ENCODE data around the gene POMT2. TPM values are rescaled to one million over a fixed set of nuclear protein-coding genes. Genes with fewer than 3 reads are reported as not detected.
"Not testable (repeated sequence)": the region's sequence is repeated elsewhere in the genome, so short reads cannot be mapped to it uniquely, and the experiment has no call there.

Gene POMT2
- total RNA-seq, 1 donor from 2014 or later: 36.5 TPM

DNA sequence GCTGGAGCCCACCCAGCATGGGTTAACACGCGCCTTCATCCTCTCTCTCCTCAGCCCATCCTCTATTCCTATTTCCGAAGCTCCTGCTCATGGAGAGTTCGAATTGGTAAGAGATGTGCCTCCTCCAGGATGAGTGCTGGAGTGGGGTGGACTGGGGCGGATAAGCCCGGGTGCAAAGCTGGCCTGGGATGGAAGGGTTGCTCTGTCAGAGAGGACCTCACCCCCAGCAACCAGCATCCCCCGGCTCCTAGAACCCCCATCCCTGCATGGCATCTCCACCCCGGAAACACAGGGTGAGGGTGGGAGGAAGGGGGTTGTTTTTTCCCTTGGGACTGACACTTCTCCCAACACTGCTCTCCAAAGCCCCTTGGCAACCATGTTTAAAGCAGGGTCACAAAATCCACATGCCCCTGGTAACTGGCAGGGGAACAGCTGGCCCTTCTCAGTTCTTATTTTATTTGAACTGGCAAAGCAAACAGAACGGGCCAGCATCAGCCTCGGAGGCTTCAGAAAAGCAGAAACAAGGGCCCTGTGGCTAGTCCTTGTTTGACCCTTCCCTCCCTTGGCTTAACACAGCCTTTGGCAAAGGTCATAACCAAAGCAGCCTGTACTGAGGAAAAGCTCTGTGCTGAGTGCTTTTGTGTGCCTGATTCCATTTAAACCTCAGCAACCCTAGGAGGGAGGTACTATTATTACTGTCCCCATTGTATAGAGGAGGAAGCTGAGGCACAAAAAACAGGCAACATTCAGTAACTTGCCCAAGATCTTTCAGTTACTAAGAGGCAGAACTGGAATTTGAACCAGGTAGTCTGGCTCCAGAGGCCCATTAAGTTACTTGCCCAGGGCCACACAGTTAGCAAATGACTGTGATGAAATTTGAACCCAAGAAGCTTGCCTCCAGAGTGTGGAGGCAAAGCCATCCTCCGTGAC is 4.4 kb upstream of the POMT2 start:
- DNase-seq (ENCODE audit: low spot score): no peak

DNA sequence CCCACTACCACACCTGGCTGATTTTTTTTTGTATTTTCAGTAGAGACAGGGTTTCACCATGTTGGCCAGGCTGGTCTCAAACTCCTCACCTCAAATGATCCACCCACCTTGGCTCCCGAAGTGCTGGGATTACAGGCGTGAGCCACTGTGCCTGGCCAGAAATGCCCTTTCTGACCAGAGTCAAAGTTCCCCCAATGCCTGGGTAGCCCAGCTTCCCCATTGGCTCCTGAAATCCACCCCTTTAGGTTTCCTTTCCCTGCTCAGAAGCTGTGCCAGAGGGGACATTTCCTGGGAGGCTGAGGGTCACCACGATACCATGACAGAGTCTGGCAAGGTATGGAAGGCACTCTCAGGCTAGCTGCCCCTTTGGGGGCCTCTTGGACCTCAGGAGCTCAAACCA is 3.6 kb upstream of the POMT2 start:
- DNase-seq (ENCODE audit: low spot score): no peak

DNA sequence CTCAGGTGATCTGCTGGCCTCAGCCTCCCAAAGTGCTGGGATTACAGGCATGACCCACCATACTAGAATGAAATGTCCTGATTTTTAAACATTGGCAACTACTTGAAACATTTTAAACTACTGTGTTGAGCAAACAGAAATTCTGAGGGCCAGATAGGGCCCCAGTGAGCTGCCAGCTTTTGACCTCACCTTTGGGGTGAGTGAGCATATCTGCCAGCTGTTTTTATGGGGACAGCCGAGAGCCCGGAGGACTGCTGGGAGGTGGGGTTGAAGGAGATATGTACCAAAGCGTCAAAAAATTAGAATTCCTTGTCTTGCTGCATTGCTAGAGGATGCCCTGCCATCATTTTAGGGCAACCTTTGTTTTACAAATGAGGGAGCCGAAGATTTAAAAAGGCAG is 2.9 kb upstream of the POMT2 start:
- no peak for DNase-seq (ENCODE audit: low spot score)

DNA sequence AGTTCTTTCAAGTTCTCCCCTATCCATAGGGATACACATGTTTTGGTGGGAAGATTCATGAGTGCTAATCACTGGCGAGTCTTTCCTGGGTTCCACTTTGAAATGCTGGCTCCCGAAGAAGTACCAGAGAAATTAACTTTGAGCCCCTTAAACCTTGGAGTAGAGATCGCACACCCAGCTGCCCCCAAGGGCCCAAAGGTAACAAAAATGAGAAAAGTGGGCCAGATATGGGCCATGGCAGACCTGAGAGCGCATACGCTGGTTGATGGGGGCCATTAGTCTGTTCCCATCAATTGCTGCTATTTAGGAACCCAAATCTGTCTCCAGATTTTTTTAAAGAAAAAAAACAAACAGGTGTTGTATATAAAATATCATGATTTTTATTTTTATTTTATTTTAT is 2.3 kb upstream of the POMT2 start:
- DNase-seq (ENCODE audit: low spot score): no peak

DNA sequence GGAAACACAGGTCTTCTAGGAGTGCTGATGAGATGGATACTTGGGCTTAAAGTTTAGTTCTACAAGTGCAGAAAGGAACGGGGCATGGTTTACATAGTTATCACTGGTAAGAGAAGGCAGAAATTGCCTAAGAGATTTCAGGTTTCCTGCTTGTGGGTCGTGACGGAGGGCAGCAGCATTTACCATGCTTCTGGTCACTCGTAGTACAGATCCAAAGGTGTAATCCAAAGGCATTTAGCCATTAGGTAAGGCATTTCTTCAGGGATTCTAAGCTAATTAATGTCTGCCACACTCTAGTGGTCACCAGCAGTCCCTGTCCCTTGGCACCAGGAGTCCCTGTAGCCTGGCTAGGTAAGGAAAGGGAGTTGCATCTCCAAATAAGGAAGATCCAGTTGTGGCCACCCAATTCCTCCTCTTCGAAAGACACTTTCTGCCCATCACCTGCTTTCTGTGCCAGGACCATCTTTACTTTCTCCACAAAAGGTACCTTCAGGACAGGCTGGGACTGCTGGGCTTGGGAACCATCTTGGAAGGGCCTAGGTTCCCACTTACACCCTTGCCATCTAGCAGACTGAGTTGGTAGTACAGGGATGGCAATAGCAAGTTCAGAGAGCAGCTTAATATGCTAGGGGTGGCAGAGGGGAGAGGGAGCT is 1.7 kb upstream of the POMT2 start:
- no peak for DNase-seq (ENCODE audit: low spot score)

DNA sequence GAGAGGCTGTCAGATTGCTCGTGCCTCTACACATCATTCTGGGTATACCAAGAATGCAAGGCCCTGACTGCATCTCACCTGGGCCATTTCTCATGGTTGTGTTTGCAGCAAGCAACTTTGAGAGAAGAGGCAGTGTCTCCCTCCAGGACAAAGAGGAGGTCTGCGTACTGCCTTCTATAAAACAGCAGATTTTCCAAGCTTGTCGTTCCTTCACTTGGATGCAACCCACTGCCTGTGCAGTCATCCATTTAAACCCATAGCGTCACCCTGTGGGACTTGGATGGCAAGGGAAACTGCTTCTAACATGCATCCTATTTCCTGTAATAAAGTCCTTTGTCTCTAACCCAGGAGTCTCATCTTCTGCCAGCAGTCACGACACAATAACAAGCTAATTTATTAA is 1.3 kb downstream of the POMT2 start:
- no peak for DNase-seq (ENCODE audit: low spot score)

DNA sequence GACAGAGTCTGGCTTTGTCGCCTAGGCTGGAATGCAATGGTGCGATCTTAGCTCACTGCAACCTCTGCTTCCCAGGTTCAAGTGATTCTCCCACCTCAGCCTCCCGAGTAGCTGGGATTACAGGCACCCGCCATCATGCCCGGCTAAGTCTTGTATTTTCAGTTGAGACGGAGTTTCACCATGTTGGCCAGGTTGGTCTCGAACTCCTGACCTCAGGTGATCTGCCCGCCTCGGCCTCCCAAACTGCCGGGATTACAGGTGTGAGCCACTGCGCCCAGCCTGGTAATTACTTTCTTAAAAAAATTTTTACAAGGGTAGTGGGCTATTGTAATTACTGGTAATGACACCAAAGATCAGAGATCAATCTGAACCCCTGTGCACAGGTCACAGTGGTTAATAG is 1.9 kb downstream of the POMT2 start:
- DNase-seq (ENCODE audit: low spot score): not testable (repeated sequence)

DNA sequence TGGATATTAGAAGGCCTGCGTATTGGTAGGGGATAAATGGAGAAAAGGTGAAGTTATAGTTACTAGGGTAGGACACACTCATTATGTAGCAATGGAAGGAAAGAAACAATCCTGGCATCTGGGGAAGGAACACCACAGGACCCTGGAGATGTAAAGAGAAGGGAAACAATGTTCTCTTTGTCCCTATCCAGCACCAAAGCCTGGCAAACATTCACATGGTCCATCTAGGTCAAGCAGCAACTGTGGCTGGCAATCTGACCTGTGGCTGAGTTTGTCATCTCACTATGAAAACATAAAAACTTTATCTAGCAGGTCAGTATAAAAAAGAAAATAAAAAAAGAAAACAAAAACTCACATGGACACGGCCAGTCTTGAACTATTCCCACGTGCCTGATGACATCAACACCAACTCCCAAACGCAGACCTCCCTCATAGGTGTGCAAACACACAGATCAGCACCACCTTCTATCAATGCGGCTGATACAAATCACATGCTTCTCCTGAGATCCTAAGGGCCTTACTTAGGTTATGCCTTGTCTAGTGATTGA is 2.6 kb downstream of the POMT2 start:
- no peak for DNase-seq (ENCODE audit: low spot score)

DNA sequence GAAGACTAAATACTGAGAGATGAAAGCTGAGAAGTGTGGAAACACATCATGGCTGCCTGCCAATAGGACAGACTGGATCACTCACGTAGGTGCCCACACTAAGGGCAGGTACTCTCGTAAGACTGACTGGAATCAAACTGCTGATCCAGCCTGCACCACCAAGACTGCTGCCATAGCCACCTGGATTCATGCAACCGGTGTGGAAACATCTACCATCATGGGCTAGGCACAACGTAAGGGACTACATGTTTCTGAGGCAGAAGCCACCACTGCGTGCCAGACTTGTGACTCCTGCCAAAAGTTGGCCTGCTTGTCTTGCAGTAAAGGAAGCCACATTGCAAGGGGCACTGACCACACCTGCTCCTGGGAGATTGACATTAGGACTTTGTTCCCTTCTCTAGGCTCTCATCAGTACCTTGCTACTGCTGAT is 3.8 kb downstream of the POMT2 start:
- peak; percentile 44 for DNase-seq (ENCODE audit: low spot score)

DNA sequence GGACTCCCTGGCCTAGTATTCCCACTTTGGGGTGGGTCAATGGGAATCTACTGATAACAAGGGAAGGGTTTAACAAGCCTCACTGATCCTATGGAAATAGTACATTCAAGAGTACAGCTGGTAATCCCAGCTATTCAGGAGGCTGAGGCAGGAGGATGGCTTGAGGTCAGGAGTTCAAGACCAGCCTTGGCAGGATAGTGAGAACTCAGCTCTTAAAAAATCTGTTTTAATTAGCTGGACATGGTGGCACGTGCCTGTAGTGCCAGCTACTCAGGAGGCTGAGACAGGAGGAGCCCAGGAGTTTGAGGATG is 4.5 kb downstream of the POMT2 start:
- no peak for DNase-seq (ENCODE audit: low spot score)

DNA sequence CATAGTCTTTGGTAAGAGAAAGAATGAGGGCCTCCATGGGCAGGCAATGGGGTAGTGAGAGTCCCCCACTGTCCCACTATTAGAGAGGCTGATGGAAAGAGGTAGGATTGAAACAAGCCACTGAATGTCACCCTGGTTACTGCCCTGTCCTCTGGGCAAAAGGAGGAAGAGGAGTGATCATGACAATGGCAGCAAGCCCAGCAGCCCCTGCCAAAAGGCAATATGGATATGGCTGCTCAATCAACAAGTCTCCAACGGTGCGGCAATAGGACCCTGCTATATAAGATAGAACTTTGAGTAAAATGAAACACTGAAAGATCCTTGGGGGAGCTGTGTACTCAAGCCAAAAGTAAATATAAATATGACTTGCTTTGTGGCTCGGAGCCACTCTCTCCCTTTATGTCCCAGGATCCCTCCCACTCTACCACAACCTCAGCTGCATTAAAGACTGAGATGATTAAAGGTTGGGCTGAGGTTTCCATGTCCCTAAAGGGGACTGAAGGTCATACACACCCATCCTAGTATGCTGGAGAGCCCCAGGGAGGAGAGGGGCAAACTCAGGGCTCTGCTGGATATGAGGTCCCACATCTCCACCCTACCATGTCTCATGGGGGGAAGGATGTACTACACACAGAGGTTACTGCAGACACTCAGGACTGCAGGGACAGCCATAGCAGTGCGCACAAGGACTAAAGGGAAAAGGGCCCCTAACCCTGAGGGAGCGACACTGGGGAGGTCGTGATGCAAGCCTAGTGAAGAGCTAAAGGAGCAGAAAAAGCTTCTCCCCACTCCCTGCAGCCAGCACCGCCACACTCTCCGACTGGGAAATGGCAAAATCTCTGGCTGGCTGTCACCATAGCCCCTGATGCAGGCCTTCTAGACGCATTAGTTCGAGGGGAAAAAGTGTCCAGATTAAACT is 5.9 kb downstream of the POMT2 start:
- no peak for DNase-seq (ENCODE audit: low spot score)

DNA sequence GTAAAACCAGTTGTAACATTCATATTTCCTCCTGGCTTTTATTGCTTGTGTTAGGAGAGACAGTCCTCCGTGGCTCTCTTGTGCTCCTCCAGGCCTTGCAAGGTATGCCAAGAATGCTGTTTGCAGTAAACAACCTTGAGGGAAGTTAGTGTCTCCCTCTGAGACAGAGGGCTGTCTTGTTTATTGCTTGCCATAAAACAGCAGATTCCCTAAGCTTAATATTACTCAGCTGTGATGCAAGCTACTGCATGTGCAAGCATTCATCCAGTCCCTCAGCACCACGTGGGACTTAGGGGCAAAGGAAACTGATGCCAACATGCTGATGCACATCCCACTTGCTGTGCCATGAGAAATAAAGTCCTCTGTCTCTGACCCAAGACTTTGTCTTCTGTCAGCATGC is 6.6 kb downstream of the POMT2 start:
- DNase-seq (ENCODE audit: low spot score): peak; percentile 24

DNA sequence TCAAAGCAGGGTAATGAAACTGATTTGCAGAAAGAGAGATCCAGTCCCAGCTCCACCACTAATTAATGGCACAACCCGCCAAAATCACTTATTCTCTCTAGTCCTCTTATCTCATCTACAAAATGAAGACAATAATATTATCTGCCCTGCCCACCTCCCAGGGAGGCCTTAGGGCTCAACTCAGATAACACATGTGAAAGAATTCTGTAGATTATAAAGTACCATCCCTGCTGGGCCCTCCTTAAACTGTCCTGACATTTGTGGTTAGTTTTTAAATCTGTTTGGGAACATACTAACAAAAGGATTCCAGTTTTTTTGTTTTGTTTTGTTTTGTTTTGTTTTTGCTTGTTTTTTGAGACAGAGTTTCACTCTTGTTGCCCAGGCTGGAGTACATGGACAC is 7.3 kb downstream of the POMT2 start:
- no peak for DNase-seq (ENCODE audit: low spot score)

DNA sequence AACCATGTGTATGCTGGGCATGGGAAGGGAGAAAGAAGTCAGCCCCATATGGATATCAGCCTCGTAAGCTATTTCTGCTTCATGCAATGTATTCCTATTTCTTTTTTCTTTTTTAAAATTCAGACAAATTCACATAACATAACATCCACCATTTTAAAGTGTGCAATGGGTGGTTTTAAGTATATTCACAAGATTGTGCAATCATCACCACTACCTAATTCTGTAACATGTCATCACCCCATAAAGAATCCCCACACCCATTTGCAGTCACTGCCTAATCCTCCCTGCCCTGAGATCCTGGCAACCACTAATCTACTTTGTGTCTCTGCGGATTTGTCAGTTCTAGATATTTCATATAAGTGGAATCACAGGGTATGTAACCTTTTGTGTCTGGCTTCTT is 9.5 kb downstream of the POMT2 start:
- no peak for DNase-seq (ENCODE audit: low spot score)

DNA sequence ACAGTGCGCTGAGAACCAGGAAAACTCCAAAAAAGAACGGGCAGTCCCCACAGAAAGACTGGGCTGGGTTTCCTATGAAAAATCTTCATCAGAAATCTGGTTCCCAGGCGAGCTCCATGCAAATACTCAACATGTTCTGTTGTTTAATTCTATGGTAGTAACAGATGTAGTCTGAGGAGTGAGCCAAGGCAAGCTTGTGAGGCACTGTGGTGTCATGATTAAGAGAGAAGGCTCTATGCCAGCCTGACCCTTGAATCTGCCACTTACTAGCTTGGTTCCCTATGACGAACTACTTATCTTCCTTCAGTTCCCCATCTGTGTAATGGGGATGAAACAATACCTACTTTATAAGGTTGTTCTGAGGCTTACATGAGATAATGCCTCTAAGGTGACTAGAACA is 10.7 kb downstream of the POMT2 start:
- no peak for DNase-seq (ENCODE audit: low spot score)

DNA sequence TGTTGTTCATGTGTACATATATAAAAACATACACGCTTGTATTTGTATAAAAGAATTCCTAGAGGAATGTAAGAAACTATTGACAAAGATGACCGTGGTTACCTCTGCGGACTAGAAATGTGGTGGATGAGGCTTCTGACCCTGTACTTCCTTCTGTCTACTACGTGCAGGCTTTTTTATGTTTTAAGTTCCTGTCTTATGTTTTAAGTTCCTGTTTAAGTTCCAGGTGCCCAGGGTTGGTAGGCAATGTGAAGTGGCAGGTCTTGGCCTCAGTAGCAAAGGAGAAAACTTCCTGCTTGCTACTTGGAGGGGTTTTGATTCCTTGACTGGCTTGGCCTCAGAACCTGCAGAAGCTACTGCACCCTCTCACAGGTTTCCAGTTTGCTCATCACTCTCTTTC is 11.6 kb downstream of the POMT2 start:
- no peak for DNase-seq (ENCODE audit: low spot score)

DNA sequence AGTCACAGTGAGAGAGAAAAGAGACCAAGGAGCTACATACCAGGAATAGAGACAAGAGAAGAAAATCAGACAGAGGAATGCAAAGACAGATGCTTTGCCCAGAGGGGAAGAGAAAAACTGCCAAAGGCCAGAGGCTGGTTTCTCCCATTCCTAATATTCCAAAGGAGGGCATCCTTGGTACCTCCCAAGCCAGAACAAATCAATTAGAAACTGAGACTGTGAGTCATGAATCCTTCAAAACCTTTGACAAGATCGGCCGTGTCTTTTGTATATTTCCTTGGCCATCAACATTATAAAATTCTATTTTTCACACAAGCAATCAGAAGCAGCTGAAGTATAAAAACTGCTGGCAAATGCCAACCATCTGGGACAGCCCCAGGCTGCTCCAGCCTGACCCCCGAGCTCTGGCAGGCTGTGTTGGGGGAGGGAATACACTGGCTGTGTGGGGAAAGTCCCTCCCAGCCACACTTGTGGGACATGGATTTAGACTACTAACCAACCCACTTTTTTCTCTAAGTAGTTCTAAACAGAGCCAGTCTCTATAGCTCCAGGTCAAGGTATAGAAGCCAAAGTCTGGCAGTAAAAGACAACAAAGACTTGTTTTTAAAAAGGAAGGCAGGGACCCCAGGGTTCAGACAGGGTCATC is 13.7 kb downstream of the POMT2 start:
- DNase-seq (ENCODE audit: low spot score): no peak

DNA sequence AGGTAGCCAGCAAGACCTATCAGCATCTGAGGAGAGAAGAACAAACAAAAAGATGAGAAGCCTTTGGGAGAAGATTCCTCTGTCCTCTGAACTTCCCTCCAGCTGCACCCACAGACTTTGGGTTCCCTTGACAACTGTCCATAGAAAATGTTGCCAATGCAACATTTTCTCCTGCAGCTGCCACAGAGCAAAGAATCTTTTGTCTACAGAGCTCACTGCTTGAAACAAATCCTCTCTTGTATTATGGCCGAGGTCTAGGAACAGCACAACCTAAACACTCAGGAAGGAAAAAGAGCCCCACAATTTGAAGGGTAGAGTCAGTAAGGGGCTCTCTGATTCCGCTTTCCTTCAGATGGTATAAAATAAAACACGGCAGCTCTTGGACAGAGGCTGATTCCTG is 14.3 kb downstream of the POMT2 start:
- DNase-seq (ENCODE audit: low spot score): no peak

DNA sequence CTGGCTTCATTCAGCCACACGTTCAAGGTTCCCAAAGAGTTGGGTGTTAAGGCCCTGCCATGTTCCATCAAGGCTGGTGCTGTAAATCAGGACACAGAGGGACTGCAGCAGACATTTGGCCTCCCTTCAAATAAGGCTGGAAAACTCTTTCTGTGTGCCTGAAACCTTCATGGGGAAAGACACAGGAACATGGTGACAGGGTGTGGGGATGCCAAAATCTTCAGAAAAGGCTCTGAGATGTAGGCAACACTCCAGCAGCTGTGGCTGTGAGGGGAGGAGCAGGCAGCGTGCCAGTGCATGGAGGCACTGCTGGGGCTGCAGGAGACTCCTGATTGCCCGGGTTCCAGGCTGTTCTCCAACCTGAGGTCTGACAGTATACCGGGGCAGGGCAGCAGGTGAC is 15.0 kb downstream of the POMT2 start:
- no peak for DNase-seq (ENCODE audit: low spot score)

DNA sequence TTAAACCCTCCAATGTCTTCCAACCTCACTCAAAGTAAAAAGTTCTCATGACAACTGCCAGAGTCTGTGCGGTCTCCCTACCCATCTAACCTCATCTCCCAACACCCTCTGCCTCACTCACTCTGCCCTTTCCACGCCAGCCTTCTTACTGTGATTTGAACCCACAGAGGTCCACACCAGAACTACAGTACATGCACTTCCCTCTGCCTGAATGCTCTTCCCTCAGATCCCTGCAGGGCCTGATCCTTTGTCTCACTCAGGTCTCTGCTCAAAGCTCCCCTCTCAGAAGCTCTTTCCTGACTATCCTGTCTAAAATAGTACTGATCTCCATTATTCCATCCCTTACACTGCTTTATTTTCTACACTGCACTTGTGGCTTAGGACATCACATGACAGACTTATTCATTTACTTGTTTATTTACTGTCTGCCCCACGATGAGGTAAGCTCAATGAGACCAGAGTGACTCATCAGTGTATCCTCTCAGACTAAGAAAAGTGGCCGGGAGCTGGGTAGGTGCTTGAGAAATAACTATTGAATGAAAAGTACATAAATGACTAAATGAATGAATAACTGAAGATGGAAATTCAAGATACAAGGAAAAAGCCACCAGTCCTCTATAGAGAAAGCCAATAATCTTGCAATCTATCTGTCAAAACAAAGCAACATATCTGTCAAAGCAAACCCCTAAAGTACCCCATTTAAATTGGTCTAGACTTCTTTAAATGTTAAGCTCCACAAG is 17.1 kb downstream of the POMT2 start:
- peak; percentile 59 for DNase-seq (ENCODE audit: low spot score)

DNA sequence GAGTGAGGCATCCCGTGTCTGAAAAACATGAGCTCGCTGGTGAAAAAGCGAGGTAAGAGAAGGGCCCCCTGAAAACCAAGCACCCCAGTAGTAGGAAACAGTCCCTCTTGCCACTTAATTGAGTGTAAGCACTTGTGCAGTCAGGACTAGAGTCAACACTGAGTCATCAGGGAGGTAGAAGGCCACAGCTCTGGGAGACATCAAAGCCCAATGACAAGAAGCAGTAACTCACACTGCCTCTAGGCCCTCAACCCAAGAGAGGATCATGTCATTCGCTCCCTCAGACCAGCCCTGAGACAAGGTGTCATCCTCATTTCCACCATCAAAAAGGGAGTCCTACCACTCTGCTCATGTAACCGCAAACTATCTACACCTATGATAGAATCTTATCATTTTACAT is 17.8 kb downstream of the POMT2 start:
- DNase-seq (ENCODE audit: low spot score): no peak
